ENCODE measurements around the gene IL2RG.
A peak's percentile ranks its signal among the peaks of the same experiment; 100 is the strongest.

IL2RG gene

GRCh38 chrX:71111141-71111843 is at the start of gene IL2RG:
TSS of gene IL2RG (minus strand) at chrX:71111577. CDS start at chrX:71111539, 38 bp downstream.
- DNase-seq: no peak

DNA sequence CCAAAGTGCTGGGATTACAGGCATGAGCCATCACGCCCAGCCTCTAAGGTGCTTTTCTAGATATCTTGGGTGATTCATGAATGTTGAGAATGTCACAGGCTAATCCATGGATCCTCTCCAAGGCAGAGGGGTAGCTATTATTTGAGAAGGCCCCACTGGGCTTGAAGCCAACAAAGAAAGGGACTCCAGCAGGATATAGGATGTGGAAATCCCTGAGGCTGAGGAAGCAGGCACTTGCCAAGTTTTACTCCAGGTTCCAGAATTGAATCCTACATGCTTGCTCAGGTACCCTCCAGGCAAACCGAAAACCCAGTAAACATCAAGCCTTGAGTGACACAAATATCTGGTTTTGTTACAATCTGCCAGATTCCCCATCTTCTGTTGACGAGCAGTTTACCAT is 49.1 kb upstream of the IL2RG start:
- DNase-seq: no peak

GRCh38 chrX:71159335-71159734 is 48.0 kb upstream of the IL2RG start:
- DNase-seq: no peak

- no peak for DNase-seq
Observed at GRCh38 chrX:71158603-71159002, 47.2 kb upstream of the IL2RG start.

DNA sequence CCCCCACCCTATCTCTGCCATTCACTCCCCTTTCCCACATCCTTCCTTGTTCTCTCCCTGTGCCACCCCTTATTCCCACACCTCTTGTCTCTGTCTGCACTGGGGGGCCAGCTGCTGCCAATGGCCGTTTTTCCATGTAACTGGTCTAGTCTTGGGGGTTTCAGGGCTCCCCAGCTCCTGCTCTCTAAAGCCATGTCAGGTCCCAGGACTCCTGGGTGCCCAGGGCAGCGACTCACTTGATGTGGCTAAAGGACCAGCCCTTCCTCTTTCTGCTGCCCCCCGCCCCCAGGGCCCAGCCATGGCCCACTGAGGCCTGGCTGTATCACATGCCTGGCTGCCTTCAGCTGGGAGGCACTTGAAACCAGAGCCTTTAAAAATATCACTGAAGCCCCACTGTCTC is 43.3 kb upstream of the IL2RG start:
- no peak for DNase-seq

DNA sequence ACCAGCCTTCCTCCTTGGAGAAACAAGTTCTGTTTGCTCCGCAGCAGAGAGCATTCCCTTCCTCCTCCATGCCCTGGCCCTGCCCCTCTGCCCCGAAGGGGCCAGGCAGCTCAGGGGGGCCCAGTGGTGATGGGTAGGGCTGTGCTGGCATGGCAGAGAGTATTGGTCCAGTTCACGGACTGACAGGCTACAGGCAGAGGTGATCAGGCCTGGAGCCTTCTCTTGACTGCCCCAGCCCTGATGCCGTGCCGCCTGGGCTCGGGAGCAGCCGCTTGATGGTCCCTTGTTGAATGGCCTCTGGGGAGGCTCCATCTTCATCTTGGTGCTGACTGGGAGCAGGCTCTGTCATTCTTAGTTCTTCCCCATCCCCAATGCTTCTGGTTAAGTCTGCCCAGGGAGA is 42.8 kb upstream of the IL2RG start:
- DNase-seq: no peak

GRCh38 chrX:71151366-71151765 is 40.0 kb upstream of the IL2RG start:
- no peak for DNase-seq

GRCh38 chrX:71148278-71148663 is 36.9 kb upstream of the IL2RG start:
- no peak for DNase-seq

- DNase-seq: no peak
Observed at GRCh38 chrX:71147496-71148277, 36.3 kb upstream of the IL2RG start.

DNA sequence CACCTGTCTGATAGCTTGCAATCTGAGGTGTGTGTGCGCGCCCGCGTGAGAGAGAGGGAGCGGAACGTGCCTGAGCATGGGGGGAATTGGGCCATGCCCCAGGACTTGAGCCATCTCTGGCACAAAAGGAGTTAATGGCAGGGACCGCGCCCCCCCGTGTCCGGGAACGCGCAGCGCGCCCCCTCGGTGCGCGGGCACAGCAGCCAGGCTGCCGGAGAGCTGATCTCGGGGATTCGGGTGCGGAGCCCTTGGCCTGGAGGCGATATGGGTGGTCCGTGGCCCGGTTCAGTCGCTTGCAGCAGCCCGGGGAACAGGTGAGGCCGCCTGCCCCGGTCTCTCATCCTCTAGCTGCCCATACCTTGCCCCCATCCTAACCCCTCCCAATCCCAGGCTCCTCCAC is 33.3 kb upstream of the IL2RG start, which contains the start of gene NLGN3:
Gene NLGN3 (plus strand): TSS at position 191 of the 400 bp plus-strand sequence. CDS start 2,909 bp downstream, outside the sequence.
- DNase-seq: peak; percentile 51

GRCh38 chrX:71143508-71143907 is 32.1 kb upstream of the IL2RG start:
- DNase-seq: no peak

- no peak for DNase-seq
Observed at GRCh38 chrX:71140440-71140839, 29.1 kb upstream of the IL2RG start.

GRCh38 chrX:71131510-71131909 is 20.1 kb upstream of the IL2RG start:
- no peak for DNase-seq

DNA sequence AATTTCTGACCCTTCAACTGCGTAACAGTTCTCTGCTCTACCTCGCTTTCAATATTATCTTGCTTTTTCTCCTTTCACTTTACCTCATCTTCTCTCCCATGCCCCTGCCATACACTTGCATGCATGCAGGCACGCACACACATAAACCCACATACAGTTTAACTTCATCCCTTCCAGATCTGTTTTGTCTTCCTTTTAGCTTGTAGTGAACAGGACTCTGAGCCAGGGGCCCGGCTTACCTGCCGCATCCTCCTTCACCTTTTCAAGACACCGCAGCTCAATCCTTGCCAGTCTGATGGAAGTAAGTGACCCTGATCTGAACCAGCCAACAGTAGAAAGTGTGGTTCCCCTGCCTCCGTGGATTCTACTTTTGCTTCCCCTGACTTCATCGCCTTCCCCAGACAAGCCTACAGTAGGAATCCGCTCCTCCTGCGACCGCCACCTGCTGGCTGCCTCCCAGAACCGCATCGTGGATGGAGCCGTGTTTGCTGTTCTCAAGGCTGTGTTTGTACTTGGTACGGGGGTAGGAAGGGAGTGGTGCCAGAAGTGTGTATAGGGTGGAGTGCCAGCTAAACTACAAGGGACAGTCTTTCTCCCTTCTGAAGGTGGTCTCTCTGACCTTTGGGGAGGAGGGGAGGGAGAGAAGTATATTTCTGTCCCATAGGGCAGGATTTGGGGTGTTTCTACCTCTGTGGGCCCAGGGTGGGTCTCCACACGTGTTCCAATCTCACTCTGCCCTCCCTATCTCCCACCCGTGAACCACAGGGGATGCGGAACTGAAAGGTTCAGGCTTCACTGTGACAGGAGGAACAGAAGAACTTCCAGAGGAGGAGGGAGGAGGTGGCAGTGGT is 17.8 kb upstream of the IL2RG start:
- peak; percentile 76 for DNase-seq

DNA sequence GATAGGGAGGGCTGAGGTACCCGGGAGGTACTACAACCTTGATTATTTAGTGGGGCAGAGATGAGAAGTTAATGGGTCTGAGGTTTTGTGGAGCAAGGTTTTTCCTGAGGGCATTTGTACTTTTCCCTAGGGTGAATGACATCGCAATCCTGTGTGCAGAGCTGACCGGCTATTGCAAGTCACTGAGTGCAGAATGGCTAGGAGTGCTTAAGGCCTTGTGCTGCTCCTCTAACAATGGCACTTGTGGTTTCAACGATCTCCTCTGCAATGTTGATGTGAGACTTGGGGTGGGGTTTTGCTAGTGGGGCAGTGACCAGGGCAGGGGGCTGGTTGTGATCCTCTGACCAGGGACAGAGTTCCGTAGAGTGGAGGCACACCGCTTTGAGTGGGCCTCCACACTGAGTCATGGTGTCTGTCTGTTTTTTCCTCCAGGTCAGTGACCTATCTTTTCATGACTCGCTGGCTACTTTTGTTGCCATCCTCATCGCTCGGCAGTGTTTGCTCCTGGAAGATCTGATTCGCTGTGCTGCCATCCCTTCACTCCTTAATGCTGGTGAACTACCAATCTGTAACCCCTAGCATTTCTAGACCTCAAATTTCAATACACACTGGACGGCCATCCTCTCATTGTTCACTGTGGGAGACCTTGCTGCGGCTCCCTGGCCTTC is 16.9 kb upstream of the IL2RG start:
- DNase-seq: no peak

- DNase-seq: no peak
Observed at GRCh38 chrX:71118985-71119535, 7.7 kb upstream of the IL2RG start.

- DNase-seq: peak; percentile 87
Observed at GRCh38 chrX:71118032-71118984, 6.9 kb upstream of the IL2RG start, which contains the start of gene MED12. TSS of gene MED12 (plus strand) at chrX:71118596. CDS start at chrX:71118755, 159 bp downstream.

- no peak for DNase-seq
Observed at GRCh38 chrX:71117358-71117757, 6.0 kb upstream of the IL2RG start.

GRCh38 chrX:71111921-71112431 is 599 bp upstream of the IL2RG start:
- DNase-seq: no peak

DNA sequence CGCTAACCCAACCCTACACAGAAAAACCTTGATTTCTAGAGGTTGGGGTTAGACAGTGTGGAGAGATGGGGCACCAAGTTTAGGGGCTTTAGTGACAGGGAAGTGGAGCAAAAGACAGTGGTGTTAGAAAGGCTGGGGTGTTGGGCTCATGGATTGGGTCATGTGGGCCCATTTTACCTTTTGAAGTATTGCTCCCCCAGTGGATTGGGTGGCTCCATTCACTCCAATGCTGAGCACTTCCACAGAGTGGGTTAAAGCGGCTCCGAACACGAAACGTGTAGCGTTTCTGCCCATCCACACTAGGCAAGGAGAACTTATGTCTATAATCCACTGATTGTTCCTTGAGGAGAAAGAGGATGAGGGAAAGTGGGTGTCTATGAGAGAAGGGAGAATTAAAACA is 2.3 kb downstream of the IL2RG start:
- no peak for DNase-seq

Measured in right forelimb (tissue), 1 donor.